Right lobe of liver (tissue), 6 donors: ENCODE measurements around the gene CFAP52. TPM values are rescaled to one million over a fixed set of nuclear protein-coding genes. Genes with fewer than 3 reads are reported as not detected.
"Not testable (repeated sequence)": the region's sequence is repeated elsewhere in the genome, so short reads cannot be mapped to it uniquely, and the experiment has no call there.

ENCODE experiments used
- ATAC-seq, 4 donors: fragments of 200-7000 bp; cut with Tn5 transposase; one replicate each; pipeline ENCODE4 v1.9.1; 2020; ENCODE audit warnings: mild to moderate bottlenecking in 4 of 4, moderate library complexity in 4 of 4
- DNase-seq, 3 donors: peaks; one replicate each; pipeline ENCODE4 v3.0.0-alpha.2; 2020
- H3K27ac ChIP-seq, 3 donors: fragments of 200-600 bp; one replicate each; pipeline ENCODE4 v1.8.0; 2022
- H3K27me3 ChIP-seq, 2 donors: fragments of 200-600 bp; one replicate each; pipeline ENCODE4 v1.8.0; 2022
- H3K36me3 ChIP-seq, 4 donors: fragments of 200-600 bp; sonication (generic) in 1 of 4; one replicate each; pipeline versions ENCODE4 v1.5.1 to v1.8.0; 2017 to 2022; ENCODE audit warnings: control low read depth in 1 of 4
- H3K4me1 ChIP-seq, 4 donors: fragments of 200-600 bp; sonication (generic) in 1 of 4; one replicate each; pipeline versions ENCODE4 v1.5.1 to v1.8.0; 2017 to 2022; ENCODE audit warnings: control low read depth in 1 of 4
- H3K4me3 ChIP-seq, 3 donors: fragments of 200-600 bp; one replicate each; pipeline ENCODE4 v1.8.0; 2022
- H3K9me3 ChIP-seq, 4 donors: fragments of 200-600 bp; sonication (generic) in 1 of 4; one replicate each; pipeline versions ENCODE4 v1.5.1 to v1.8.0; 2017 to 2022; ENCODE audit warnings: control low read depth in 1 of 4
- POLR2A ChIP-seq: fragments of 450-650 bp; IDR thresholded peaks from one replicate; pipeline ENCODE4 v1.6.1; 2017; ENCODE audit warnings: antibody characterized with exemption, mild to moderate bottlenecking
- WGBS: methylation state at CpG from one replicate; pipeline ENCODE4 v1.1.6; 2018; ENCODE audit warnings: low coverage, low lambda C conversion rate; ENCODE audit not compliant: insufficient coverage; ENCODE audit errors: missing lambda C conversion rate; 5-methylcytosine and 5-hydroxymethylcytosine counted together
- intact Hi-C, 2 donors: fragments of 100-400 bp; cut with DNase I; formaldehyde crosslinking; loops; one replicate each; pipeline versions ENCODE4 v1.11.2 to v1.14.1; 2022
- total RNA-seq, 6 experiments: library from RNA; depleted of rRNA in 2 of 6; stranded (reverse); fragments of >200 nt in 2 of 6; fragmentation: NEBNext Ultra II Directional in 3 of 6; extraction: Animal tissue kit (Norgen Biotek cat#: 25700) in 3 of 6; gene quantifications; one replicate each; pipeline versions ENCODE4 v1.1.0 to v1.2.4, GENCODE V29; 2016 to 2023
- TF ChIP-seq, protein P1 (sequence below), 4 donors: fragments of 200-600 bp in 3 of 4; fragments of 450-650 bp in 1 of 4; IDR thresholded peaks; one replicate each; pipeline versions ENCODE4 v1.5.1 to v1.8.0; 2016 to 2022; ENCODE audit warnings: antibody characterized with exemption in 4 of 4, mild to moderate bottlenecking in 2 of 4
- donor health status: DM: no; HTN: yes; CAD: no.
- donor health status: DM: no; HTN: no; CAD: no.
- donor health status: DM: no; HTN: no; CAD: no.
- donor health status: DM: no; HTN: yes; CAD: no.
- donor health status: DM: no; HTN: yes; CAD: no.

CFAP52 gene
- total RNA-seq, 6 experiments from 2014 or later: not detected

GRCh38 chr17:9636501-9636900, 60.1 kb downstream of the CFAP52 start:
- no peak for TF ChIP-seq POLR2A
- TF ChIP-seq, protein P1, sequence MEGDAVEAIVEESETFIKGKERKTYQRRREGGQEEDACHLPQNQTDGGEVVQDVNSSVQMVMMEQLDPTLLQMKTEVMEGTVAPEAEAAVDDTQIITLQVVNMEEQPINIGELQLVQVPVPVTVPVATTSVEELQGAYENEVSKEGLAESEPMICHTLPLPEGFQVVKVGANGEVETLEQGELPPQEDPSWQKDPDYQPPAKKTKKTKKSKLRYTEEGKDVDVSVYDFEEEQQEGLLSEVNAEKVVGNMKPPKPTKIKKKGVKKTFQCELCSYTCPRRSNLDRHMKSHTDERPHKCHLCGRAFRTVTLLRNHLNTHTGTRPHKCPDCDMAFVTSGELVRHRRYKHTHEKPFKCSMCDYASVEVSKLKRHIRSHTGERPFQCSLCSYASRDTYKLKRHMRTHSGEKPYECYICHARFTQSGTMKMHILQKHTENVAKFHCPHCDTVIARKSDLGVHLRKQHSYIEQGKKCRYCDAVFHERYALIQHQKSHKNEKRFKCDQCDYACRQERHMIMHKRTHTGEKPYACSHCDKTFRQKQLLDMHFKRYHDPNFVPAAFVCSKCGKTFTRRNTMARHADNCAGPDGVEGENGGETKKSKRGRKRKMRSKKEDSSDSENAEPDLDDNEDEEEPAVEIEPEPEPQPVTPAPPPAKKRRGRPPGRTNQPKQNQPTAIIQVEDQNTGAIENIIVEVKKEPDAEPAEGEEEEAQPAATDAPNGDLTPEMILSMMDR (IDR thresholded peaks at IDR 0.05): no peak
- intact Hi-C loops: no loop called here
- ATAC-seq (no peak), DNase-seq (no peak)
- no peaks in the 10 kb centered on the region for H3K4me1 ChIP-seq
- H3K36me3 ChIP-seq: no peaks in the 10 kb centered on the region
- no peak overlapping the region for H3K27ac ChIP-seq
- no peak overlapping the region for H3K4me3 ChIP-seq
- H3K9me3 ChIP-seq: no peaks in the 10 kb centered on the region
- 79% methylated on average over 12 of the region's 12 CpGs for WGBS
- H3K27me3 ChIP-seq: no peaks in the 10 kb centered on the region

GRCh38 chr17:9640388-9640787, 63.9 kb downstream of the CFAP52 start:
- DNase-seq, H3K4me1 ChIP-seq, H3K27me3 ChIP-seq, intact Hi-C loops, H3K9me3 ChIP-seq, H3K27ac ChIP-seq, H3K36me3 ChIP-seq, ATAC-seq, H3K4me3 ChIP-seq: not testable (repeated sequence)
- WGBS: 83% methylated on average over 4 of the region's 5 CpGs

GRCh38 chr17:9643611-9644010, 67.2 kb downstream of the CFAP52 start:
- no peaks in the 10 kb centered on the region for H3K36me3 ChIP-seq
- intact Hi-C loops: no loop called here
- no peaks in the 10 kb centered on the region for H3K27me3 ChIP-seq
- TF ChIP-seq, protein P1 (IDR thresholded peaks at IDR 0.05): no peak
- no peak for TF ChIP-seq POLR2A
- peak overlapping the region in 2 of 3 donors; percentile 16 to 76 for H3K4me3 ChIP-seq
- peaks cover 0 to 13% (median 0%) of the 10 kb centered on the region in 4 donors for H3K4me1 ChIP-seq
- peak overlapping the region in 1 of 3 donors; percentile 85 for H3K27ac ChIP-seq
- 56% methylated on average over 5 of the region's 5 CpGs for WGBS
- ATAC-seq (no peak), DNase-seq (no peak)
- H3K9me3 ChIP-seq: no peaks in the 10 kb centered on the region

GRCh38 chr17:9644910-9645751, 68.7 kb downstream of the CFAP52 start, which contains the start of gene USP43:
Gene USP43, plus strand, starts transcription at chr17:9645517. Its CDS starts 116 bp downstream, at chr17:9645633.
- H3K27me3 ChIP-seq: no peaks in the 10 kb centered on the region
- no peaks in the 10 kb centered on the region for H3K9me3 ChIP-seq
- ATAC-seq: peak; percentile 67 to 87 (median 76)
- H3K4me3 ChIP-seq: peak within 1 kb of the TSS; percentile 66 to 76 (median 73)
- no peaks in the 10 kb centered on the region for H3K36me3 ChIP-seq
- TF ChIP-seq, protein P1 (IDR thresholded peaks at IDR 0.05): no peak
- peak; percentile 60 for TF ChIP-seq POLR2A
- H3K27ac ChIP-seq: peak within 1 kb of the TSS; percentile 73 to 92 (median 85)
- peak; percentile 70 to 79 (median 74) for DNase-seq
- intact Hi-C loops: no loop called here
- WGBS: no CpG with 5 or more reads among the region's 72 CpGs
- peaks cover 0 to 13% (median 0%) of the 10 kb centered on the region in 4 donors for H3K4me1 ChIP-seq
